Bronchial epithelial cell (primary cell): ENCODE data around the gene HORMAD2. TPM values are rescaled to one million over a fixed set of nuclear protein-coding genes. Genes with fewer than 3 reads are reported as not detected.
"Not testable (repeated sequence)": the region's sequence is repeated elsewhere in the genome, so short reads cannot be mapped to it uniquely, and the experiment has no call there.

ENCODE experiments used
- DNase-seq: peaks from one replicate; pipeline ENCODE4 v3.0.0-alpha.2; 2010; ENCODE audit warnings: low read depth
- FAIRE-seq: peaks from 2 replicates; lab custom pipeline; 2011; peaks lifted over from hg19 to GRCh38; lab: Jason Lieb, UNC
- H3K27me3 ChIP-seq: 2 replicates; pipeline ENCODE4 v1.5.1; 2011; ENCODE audit warnings: low read length; ENCODE audit not compliant: control insufficient read depth, insufficient read depth
- H3K36me3 ChIP-seq: 2 replicates; pipeline ENCODE4 v1.5.1; 2011; ENCODE audit warnings: low read length; ENCODE audit not compliant: control insufficient read depth, insufficient read depth
- H3K4me3 ChIP-seq: 2 replicates; pipeline ENCODE4 v1.5.1; 2011; ENCODE audit warnings: mild to moderate bottlenecking, low read depth, low read length, control low read depth
- CTCF ChIP-seq: IDR thresholded peaks from 2 replicates; pipeline ENCODE4 v1.5.1; 2011; ENCODE audit warnings: mild to moderate bottlenecking, moderate library complexity, low read length, control low read depth, inconsistent platforms; ENCODE audit not compliant: insufficient read depth, severe bottlenecking
- total RNA-seq: library from RNA; depleted of rRNA; stranded (reverse); fragments of >200 nt; gene quantifications from 2 replicates; pipeline ENCODE4 v1.2.1, GENCODE V29; 2014

Gene HORMAD2
- total RNA-seq, 1 donor from 2014 or later, result not detected

GRCh38 chr22:30077279-30077880 lies 2.9 kb upstream of the HORMAD2 start:
- Histone ChIP-seq H3K36me3 (no peaks in the 10 kb centered on the region), H3K27me3 (peaks cover 4% of the 10 kb centered on the region), H3K4me3 (no peak overlapping the region)
- FAIRE-seq (no peak), DNase-seq (no peak)
- TF ChIP-seq CTCF, result no peak

- no peak for TF ChIP-seq CTCF
- H3K36me3 ChIP-seq, result no peaks in the 10 kb centered on the region
- no peak overlapping the region for H3K4me3 ChIP-seq
- peaks cover 4% of the 10 kb centered on the region for H3K27me3 ChIP-seq
- no peak for FAIRE-seq
- DNase-seq, result peak; percentile 18
These were observed 1.6 kb upstream of the HORMAD2 start for GRCh38 chr22:30078320-30079311.

- H3K4me3 ChIP-seq, result no peak overlapping the region
- H3K36me3 ChIP-seq, result no peaks in the 10 kb centered on the region
- DNase-seq (no peak), FAIRE-seq (no peak)
- TF ChIP-seq CTCF, result no peak
- H3K27me3 ChIP-seq, result peaks cover 3% of the 10 kb centered on the region
These were observed 541 bp downstream of the HORMAD2 start for GRCh38 chr22:30080805-30081204.

- TF ChIP-seq CTCF, result no peak
- Histone ChIP-seq H3K4me3 (no peak overlapping the region), H3K36me3 (no peaks in the 10 kb centered on the region), H3K27me3 (no peaks in the 10 kb centered on the region)
- FAIRE-seq (no peak), DNase-seq (no peak)
These were observed 6.2 kb downstream of the HORMAD2 start for GRCh38 chr22:30086496-30086895.

GRCh38 chr22:30087037-30087436 lies 6.8 kb downstream of the HORMAD2 start:
- peak; percentile 90 for DNase-seq
- H3K36me3 ChIP-seq, H3K27me3 ChIP-seq, H3K4me3 ChIP-seq, FAIRE-seq: not testable (repeated sequence)

GRCh38 chr22:30087611-30088010 lies 7.3 kb downstream of the HORMAD2 start:
- no peaks in the 10 kb centered on the region for H3K36me3 ChIP-seq
- FAIRE-seq (no peak), DNase-seq (peak; percentile 9)
- no peak for TF ChIP-seq CTCF
- H3K27me3 ChIP-seq, result no peaks in the 10 kb centered on the region
- H3K4me3 ChIP-seq, result no peak overlapping the region
